GM19467 (cell line): Measurements from ENCODE around the gene SEMA3B.

Experiments used
- ATAC-seq: cut with Tn5 transposase; IDR thresholded peaks from one replicate; pipeline ENCODE4 v1.9.1; 2021; ENCODE audit warnings: mild to moderate bottlenecking, moderate library complexity; ENCODE audit not compliant: unreplicated experiment

SEMA3B gene

GRCh38 chr3:50292159-50293078 is 23.5 kb downstream of the SEMA3B start, which contains the start of gene IFRD2:
IFRD2 (minus strand) TSS chr3:50292429; CDS start chr3:50292274, 155 bp downstream.
- peak; percentile 90 for ATAC-seq

GRCh38 chr3:50293079-50293801 is 24.3 kb downstream of the SEMA3B start:
- ATAC-seq, result no peak

DNA sequence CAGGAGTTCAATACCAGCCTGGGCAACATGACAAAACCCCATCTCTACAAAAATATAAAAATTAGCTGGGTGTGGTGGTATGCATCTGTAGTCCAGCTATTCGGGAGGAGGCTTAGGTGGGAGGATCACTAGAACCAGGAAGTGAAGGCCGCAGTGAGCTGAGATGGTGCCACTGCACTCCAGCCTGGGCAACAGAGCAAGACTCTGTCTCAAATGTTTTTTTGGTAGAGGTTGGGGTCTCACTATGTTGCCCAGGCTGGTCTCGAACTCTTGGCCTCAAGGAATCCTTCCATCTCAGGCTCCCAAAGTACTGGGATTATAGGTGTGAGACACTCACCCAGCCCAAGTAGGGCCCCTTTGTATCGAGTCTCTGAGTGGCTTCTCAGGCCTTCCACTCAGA is 25.1 kb downstream of the SEMA3B start:
- no peak for ATAC-seq

DNA sequence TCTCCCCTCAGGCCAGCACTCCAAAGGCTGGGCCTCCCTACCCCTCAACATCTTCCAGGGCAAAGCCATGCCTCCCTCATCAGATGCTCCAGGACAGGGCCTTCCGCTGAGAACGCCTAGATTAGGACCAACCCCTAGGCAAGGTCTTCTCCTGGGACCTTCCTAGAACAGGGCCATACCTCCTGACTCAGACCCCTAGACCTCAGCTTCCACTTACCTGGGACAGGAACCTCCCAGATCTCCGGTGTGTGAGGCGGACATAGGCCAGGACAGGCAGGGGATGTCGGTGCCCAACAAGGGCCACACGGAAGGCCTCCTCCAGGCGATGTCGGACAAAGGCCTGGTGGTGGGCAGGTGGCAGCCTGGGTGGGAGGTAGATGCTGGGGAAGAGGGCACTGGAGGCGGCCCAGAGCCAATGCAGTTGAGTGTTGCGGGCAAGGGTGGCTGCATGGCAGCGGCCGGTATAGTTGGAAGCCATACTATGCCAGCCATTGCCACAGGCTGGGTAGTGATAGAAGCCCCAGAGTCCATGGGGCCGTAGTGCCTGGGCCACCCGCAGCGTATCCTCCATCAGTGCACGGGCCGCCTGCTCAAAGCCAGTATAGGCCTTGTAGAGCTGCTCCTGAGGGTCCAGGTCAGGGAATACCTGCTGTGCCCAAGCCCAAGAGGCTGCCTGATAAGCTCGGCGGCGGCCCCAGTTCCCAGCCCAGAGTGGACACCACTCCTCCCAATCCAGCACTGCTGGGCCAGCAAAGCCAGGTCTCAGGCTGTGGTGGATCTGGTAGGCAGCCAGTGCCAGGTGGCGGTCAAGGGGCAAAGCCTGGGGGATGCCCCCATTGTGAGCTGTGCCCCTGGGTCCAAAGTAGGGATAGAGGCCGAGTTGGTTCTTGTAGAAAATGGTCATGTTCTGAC is 25.8 kb downstream of the SEMA3B start:
- ATAC-seq, result no peak

DNA sequence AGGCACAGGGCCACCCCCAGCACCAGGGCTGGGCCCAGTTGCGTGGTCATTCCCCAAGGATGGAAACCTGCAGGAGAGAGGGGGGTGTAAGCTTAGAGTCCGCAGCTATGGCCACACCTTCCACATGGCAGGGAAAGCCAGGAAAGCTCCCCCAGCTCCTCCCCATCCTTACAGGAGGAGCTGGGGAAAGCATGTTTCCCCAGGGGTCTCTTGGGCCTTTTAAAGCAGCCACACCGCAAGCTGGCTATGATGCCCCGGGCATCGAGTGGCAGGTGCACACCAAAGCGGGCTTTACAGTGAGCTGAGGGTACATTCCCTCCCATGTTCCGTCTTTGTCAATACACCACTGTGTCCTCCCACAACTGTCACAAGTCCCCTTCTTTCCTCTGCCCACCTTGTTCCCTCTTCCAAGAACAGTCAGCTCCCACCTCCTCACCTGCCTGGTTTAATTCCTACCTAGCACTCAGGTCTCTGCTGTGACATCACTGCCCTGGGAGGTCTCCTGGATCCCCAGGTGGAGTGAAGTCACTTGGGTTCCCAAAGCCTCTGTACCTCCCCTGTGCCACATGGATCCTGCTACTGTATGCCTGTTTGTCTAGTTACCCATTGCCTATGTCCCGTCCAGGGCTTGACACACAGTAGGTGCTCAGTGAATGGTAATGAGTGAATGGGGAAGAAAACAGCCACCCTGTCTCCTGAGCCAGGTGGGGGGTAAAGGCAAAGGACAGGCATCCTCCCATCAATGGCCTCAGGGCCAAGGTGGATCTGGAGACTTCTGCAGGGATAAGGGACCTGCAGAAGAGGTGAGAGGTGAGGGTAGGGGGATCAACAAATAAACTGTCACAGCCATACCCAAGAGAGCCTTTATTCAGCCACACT is 26.8 kb downstream of the SEMA3B start:
- ATAC-seq, result no peak

GRCh38 chr3:50296721-50297383 is 27.9 kb downstream of the SEMA3B start:
- no peak for ATAC-seq

- no peak for ATAC-seq
Measured at GRCh38 chr3:50297384-50297775, 28.4 kb downstream of the SEMA3B start.

DNA sequence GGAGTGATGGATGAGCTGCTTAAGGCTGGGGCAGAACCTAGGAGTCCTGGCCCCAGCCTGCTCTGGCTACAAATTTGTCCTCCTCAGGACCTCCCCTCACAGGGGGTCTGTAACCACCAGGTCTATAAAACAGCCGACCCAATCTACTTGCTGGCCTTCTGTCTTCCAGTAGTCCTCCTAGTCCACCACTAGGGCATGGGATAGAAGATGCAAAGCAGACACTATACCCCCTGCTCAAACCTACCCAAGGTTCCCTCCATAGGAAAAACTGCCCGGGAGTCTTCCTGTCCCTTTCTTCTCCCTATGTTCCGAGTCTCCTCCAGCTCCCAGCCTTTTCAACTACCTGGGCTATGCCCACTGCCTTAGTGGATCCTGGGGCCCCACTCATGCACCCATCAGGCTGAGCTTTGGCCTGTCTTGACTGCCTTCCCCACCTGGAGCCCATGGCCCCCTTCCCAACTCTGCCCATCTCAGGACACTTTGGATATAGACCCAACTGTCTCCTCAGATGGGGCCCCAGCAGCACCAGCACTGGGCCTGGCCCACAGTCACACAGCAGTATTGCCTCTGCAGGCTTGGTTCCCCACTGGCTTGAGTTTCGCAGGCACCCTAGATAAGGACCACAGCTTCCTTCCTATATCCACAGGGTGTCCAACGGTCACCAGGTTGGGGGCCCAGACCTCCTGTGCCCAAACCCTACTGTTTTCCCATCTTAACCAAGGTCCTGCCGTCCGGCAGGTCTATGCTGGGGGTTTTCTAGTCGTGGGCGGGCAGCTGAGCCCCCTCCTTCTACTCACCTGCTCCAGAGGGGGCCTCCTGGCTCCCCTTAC is 29.2 kb downstream of the SEMA3B start:
- ATAC-seq, result no peak

DNA sequence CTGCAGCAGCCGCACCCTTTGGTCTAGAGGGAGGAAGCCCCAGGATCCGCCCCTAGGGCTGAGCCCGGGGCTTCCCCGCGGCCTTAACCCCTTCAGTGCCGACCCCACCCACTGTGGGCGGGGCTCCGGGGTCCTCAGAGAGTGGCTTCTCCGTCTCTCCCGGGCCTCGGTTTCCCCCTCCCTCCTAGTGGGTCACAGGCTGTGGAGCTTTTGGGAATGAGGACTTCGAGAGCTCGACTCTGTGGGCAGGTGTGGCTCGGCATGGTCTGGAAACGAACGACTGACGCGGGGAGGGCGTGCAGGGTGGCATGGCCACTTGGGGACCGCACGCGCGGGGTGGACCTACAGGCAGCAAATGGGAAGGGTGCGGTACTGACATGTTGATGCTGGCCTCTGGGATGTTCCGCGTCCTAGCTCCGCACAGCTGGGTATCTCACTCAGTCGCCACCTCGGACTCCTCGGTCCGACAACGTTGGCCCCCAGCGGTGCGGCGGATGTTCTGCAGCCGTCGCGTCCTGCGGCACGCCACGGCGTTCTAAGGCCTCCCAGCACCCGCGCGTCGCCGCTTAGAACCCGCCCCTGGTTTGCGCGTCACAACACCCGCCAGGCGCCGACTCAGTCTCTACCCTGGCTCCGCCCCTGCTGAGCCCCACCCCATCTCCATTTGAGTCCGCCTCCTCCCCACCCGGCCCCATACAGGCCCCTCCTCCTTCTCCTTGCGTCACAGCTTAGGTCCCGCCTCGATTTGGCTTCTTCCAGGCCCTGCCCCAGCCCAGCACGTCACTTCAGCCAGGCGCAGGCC is 30.1 kb downstream of the SEMA3B start, which contains the start of the genes HYAL3 and NAA80:
Gene HYAL3 (minus strand): TSS at position 570 of the 802 bp plus-strand sequence. CDS start 3,803 bp downstream, outside the sequence.
Gene NAA80 (minus strand): TSS at position 570 of the 802 bp plus-strand sequence. CDS start 1,942 bp downstream, outside the sequence.
- ATAC-seq, result peak; percentile 77

GRCh38 chr3:50299638-50299928 is 30.6 kb downstream of the SEMA3B start:
- ATAC-seq, result no peak

GRCh38 chr3:50299929-50300680 is 31.2 kb downstream of the SEMA3B start:
- ATAC-seq, result no peak

DNA sequence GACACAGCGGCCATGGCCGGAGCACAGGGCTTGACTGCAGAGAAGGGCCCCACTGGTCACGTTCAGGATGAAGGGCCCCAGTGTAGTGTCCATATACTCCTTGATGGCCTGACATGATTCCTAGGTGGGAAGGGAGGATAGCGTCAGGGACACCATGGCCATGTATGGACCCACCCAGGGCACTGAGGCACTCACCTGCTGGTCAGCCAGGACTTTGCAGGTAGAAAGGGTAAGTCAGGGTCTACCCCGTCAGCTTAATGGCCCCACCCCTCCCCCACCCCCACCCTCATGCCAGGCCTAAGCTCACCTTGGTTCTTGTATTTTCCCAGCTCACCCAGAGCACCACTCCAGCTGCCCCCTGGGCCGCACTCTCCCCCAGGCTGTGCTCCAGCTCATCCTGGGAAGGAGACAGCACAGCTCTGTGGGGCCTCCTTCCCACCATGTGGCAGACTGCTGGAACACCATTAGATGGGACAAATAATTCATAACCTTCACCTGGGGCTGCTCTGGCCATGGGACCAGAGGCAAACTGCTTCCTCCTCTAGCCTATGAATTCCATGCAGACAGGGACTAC is 31.8 kb downstream of the SEMA3B start:
- ATAC-seq, result no peak

GRCh38 chr3:50302095-50303012 is 33.4 kb downstream of the SEMA3B start:
- no peak for ATAC-seq

GRCh38 chr3:50303013-50303815 is 34.3 kb downstream of the SEMA3B start, which contains the start of gene HYAL1:
HYAL1 (minus strand) TSS chr3:50303574; CDS start chr3:50302956, 618 bp downstream.
- no peak for ATAC-seq

DNA sequence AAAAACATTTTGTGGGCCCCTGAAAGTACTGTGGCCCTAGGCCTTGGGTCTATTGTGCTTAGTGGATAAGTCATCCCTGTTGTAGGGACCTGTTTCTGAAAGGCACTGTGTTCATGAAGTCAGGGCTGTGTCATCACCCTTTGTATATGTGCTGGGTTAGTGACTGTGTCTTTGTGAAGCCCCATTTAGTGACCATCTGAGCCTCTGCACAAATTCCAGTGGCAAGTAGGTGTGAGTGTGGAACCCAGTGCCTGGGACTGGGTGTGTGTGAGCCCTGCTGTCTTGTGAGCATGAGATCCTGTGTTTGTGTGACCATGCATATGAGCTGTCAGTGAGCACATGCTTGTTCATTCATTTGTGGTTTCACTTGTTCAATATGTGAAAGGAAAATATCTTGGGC is 35.7 kb downstream of the SEMA3B start:
- ATAC-seq, result no peak
